Hindlimb muscle (tissue), 1 donor: ENCODE measurements around the gene TCP11. TPM values are rescaled to one million over a fixed set of nuclear protein-coding genes. Genes with fewer than 3 reads are reported as not detected.

Source experiments
- DNase-seq: peaks from one replicate; pipeline ENCODE4 v3.0.0-alpha.2; 2013
- polyA plus RNA-seq: library from polyadenylated mRNA; unstranded; fragments of 120-200 nt; gene quantifications from one replicate; pipeline ENCODE4 v1.2.1, GENCODE V29; 2013; ENCODE audit not compliant: insufficient read length

TCP11 gene
- polyA plus RNA-seq = 0.34 TPM

GRCh38 chr6:35141007-35141655 is at the start of gene TCP11:
Gene TCP11, minus strand, starts transcription at chr6:35141339. Its CDS starts 469 bp downstream, at chr6:35140870.
- peak; percentile 45 for DNase-seq

DNA sequence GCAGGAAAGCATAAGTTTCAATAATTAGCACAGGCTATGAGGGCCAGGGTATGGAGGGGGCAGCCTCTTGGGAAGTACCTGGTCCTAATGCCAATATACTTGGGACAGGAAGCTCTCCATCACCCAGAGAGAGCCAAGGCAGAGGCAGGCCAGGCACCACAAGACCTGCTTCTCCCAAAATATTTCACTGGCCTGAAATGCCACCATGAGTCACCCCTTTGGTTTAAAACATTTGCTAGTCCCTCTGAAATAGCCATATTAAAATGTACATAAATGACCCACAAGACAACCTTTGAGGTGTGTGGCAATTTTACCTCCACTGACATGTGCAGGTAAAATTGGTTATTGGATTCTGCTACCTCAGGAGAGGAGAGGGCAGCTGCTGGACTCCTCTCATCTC is 49.2 kb upstream of the TCP11 start:
- no peak for DNase-seq

- DNase-seq = no peak
These were observed 47.7 kb upstream of the TCP11 start for GRCh38 chr6:35188886-35189285.

GRCh38 chr6:35186571-35186970 is 45.4 kb upstream of the TCP11 start:
- no peak for DNase-seq

DNA sequence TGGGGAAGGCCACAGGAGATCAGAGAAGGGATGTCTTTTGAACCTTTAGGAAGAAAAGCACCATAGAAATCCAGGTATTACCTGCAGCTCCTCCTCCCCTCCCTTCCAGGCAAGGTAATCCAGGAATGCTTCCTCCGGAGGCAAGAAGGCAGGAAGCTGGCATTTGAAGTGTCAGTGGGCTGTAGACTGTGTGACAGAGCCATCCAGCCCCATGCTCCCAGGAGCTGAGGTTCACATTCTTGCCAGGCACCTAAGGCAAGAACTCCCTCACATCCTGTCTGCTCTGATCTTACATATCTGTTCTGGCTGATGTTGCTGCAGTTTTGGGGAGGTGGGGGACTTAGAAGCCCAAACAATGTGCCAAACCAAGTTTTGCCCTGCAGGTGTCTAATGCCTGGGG is 44.8 kb upstream of the TCP11 start:
- no peak for DNase-seq

GRCh38 chr6:35185302-35185681 is 44.2 kb upstream of the TCP11 start:
- no peak for DNase-seq

GRCh38 chr6:35184580-35185301 is 43.6 kb upstream of the TCP11 start:
- no peak for DNase-seq

DNA sequence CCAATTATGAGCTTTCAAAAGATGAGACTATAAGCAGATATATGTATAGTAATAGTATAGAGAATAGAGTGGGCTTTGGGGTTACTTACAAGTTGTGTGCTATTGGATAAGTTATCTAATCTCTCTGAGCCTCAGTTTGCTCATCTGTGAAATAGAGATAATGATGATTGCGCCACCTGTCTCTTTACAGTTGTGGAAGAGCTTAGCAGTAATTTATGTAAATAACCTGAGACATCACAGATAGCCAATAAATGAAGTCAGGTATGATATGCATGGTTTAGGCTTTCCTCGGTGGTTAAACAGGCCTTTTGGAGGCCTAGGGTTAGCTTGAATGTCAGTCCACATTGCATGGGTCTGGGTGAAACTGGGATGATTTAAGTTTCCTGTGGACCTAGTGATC is 42.8 kb upstream of the TCP11 start:
- no peak for DNase-seq

DNA sequence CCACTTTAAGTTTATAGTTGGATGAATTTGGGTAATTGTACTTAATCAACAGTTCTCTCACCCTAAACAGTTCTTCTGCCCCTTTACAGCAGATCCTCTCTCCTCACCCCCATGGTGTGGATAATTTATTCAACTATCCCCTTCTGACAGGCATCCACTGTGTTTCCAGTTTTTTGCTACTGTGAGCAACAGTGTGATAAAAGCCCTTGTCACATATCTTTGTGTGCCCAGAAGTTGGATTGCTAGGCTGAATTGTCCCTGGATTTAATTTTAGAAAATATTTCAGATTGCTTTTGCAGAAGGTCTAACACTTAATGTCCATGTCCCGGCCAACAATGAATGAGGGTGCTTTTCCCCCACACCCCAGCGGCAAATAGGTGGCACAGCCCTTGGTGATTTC is 42.1 kb upstream of the TCP11 start:
- no peak for DNase-seq

DNA sequence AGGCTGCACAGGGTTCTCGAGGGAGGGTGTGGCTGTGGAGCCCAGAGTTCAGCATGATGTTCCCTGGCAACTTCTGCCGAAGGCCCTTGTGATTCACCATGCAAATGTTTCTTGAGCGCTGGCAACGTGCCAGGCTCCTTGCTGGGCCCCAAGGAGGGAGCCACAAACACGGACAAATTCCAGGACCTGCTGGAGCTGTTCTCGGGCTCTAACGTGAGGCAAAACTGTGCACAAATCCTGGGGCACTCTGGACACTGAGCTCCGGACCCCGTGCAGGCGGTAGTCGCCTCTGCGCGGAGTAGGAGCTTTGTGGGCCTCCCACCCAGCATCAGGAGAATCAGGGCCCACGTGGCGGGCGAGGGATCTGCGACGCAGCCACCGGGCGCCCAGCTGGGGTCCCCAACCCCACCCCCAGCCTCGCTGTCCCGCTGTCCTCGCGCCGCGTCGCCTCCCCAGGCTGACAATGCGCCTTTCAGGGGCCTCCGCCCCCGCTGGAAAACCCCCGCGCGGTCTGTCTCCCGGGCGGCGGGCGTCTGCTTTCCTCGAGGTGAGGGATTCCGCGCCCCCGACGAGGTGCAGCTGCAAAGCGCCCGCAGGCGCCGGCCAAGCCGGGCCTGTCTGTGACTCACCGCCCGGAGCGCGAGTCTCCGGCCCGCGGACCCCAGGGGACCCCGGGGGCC is 40.9 kb upstream of the TCP11 start:
- peak; percentile 41 for DNase-seq

GRCh38 chr6:35181308-35181932 is 40.3 kb upstream of the TCP11 start:
- peak; percentile 49 for DNase-seq

DNA sequence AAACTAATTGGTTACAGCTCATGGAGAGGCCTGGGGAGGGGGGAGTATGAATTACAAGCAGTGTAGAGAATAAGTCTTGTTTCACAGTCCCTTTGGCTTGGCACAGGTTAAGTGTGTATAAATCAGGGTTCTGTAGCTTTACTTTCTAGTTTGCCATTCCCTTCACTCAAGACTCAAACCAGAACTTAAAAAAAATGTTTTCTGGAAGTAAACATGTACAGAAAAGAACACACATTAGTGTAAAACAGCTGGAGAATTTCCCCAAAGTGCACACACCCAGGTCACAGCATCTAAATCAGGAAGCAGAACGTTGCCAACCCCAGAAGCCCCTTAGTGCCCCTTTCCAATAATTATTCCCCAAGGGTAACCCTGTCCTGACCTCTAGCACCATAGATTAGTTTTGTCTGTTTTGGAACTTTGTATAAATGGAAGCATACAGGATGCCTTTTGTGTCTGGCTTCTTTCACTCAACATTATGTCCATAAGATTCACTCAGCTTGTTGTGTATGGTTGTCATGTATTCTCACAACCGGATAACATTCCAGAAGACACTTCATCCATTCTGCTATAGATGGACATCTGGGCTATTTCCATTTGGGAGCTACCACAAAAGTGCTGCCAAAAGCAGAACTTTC is 38.9 kb upstream of the TCP11 start:
- DNase-seq = no peak

- no peak for DNase-seq
These were observed 38.0 kb upstream of the TCP11 start for GRCh38 chr6:35178932-35179832.

GRCh38 chr6:35178012-35178411 is 36.9 kb upstream of the TCP11 start:
- no peak for DNase-seq

DNA sequence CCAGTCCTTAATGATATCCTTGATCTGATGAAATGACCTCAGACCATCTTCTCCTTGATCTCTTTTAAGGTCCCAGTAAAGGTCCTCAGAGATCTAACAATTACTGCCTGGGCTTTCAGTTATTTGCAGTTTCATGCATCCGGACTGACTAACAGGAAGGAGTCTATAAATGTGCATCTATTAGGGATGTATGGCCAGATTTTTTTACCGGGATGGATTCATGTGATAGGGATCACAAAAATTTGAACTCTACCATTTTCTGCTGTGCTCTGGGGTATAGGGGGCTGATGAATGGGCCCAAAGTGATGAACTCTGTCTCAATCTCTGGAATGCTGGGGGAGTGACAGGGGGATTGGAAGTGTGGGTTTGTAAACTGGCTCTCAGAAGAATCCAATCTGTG is 36.5 kb upstream of the TCP11 start:
- no peak for DNase-seq

DNA sequence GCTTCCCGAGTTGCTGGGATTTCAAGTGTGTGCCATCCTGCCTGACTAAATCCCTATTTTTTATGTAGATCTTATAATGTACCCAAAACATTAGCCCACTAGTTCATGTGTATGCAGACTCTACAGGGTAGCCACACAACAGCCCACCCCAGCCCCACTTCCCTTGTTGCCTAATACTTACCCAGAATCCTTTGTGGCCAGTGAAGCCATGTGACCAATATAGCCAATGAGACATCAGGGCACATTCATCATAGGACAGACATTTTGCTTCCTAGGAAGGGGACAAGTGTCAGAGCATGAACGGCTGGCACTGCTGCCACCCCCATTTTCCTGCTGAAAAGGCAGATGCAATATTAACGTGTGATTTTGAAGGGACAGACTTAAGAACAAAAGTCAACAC is 36.0 kb upstream of the TCP11 start:
- no peak for DNase-seq

- DNase-seq = no peak
These were observed 35.3 kb upstream of the TCP11 start for GRCh38 chr6:35176301-35177024.

DNA sequence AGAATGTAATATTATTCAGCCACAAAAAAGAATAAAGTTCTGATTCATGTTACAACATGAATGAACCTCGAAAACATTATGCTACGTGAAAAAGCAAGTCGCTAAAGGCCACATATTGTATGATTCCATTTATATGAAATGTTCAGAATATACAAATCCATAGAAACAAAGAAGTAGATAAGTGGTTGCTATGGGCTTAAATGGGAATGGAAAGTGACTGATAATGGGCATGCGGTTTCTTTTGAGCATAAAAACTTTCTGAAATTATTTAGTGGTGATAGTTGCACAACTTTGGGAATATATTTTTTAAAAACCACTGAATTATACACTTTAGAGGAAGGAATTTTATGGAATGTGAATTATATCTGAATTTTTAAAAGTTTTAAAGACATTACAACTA is 33.4 kb upstream of the TCP11 start:
- no peak for DNase-seq

GRCh38 chr6:35174088-35174434 is 32.9 kb upstream of the TCP11 start:
- DNase-seq = no peak

- DNase-seq = no peak
These were observed 32.4 kb upstream of the TCP11 start for GRCh38 chr6:35173427-35174087.

GRCh38 chr6:35173044-35173426 is 31.9 kb upstream of the TCP11 start:
- DNase-seq = no peak
